Ascending aorta (tissue), 2 donors: ENCODE data around the gene LCLAT1. TPM values are rescaled to one million over a fixed set of nuclear protein-coding genes. Genes with fewer than 3 reads are reported as not detected.
A peak's percentile ranks its signal among the peaks of the same experiment; 100 is the strongest.
"Not testable (repeated sequence)": the region's sequence is repeated elsewhere in the genome, so short reads cannot be mapped to it uniquely, and the experiment has no call there.

Experiments
- DNase-seq, 2 donors: peaks; one replicate each; pipeline ENCODE4 v3.0.0-alpha.2; 2019; ENCODE audit warnings: low spot score in 2 of 2
- H3K27ac ChIP-seq, 2 donors: fragments of 200-600 bp; sonication (generic); one replicate each; pipeline ENCODE4 v1.5.1; 2016 to 2017; ENCODE audit warnings: mild to moderate bottlenecking in 1 of 2
- H3K27me3 ChIP-seq: fragments of 200-600 bp; sonication (generic); one replicate; pipeline ENCODE4 v1.5.1; 2017
- H3K36me3 ChIP-seq, 2 donors: fragments of 200-600 bp; sonication (generic); one replicate each; pipeline ENCODE4 v1.5.1; 2016
- H3K4me1 ChIP-seq, 2 donors: fragments of 200-600 bp; sonication (generic); one replicate each; pipeline ENCODE4 v1.5.1; 2016 to 2017; ENCODE audit warnings: mild to moderate bottlenecking in 1 of 2
- H3K4me3 ChIP-seq, 2 donors: fragments of 200-600 bp; sonication (generic); one replicate each; pipeline ENCODE4 v1.5.1; 2016 to 2017; ENCODE audit warnings: mild to moderate bottlenecking in 1 of 2
- H3K9me3 ChIP-seq, 2 donors: fragments of 200-600 bp; sonication (generic); one replicate each; pipeline ENCODE4 v1.5.1; 2016
- CTCF ChIP-seq, 3 experiments: fragments of 200-600 bp in 2 of 3; fragments of 450-650 bp in 1 of 3; sonication (generic) in 2 of 3; IDR thresholded peaks; one replicate each; pipeline ENCODE4 v1.5.1; 2016 to 2019; ENCODE audit warnings: antibody characterized with exemption in 3 of 3, mild to moderate bottlenecking in 1 of 3, moderate library complexity in 1 of 3
- intact Hi-C: fragments of 100-400 bp; cut with DNase I; formaldehyde crosslinking; loops from one replicate; pipeline ENCODE4 v1.15.1; 2023
- total RNA-seq: library from RNA; depleted of rRNA; stranded (reverse); fragments of >200 nt; gene quantifications from one replicate; pipeline ENCODE4 v1.1.0, GENCODE V29; 2016

The LCLAT1 gene
- total RNA-seq, 1 donor from 2014 or later, result 9.8 TPM

GRCh38 chr2:30488012-30488659, 41.1 kb downstream of the LCLAT1 start:
- intact Hi-C loops, result loop anchor here (5.0 kb wide), 1 partner anchor 79 kb away; no protein-coding TSS in a partner anchor
- no peak for TF ChIP-seq CTCF (IDR thresholded peaks at IDR 0.05)
- DNase-seq, result no peak
- no peaks in the 10 kb centered on the region for H3K36me3 ChIP-seq
- no peaks in the 10 kb centered on the region for H3K27me3 ChIP-seq
- H3K4me1 ChIP-seq, result peaks cover 2 to 20% of the 10 kb centered on the region in 2 donors
- H3K27ac ChIP-seq, result no peak overlapping the region
- no peaks in the 10 kb centered on the region for H3K9me3 ChIP-seq
- no peak overlapping the region for H3K4me3 ChIP-seq

- Histone ChIP-seq H3K9me3 (no peaks in the 10 kb centered on the region), H3K27me3 (no peaks in the 10 kb centered on the region), H3K36me3 (no peaks in the 10 kb centered on the region), H3K4me3 (no peak overlapping the region), H3K27ac (no peak overlapping the region), H3K4me1 (peaks cover 2 to 21% of the 10 kb centered on the region in 2 donors)
- intact Hi-C loops, result no loop called here
- DNase-seq, result no peak
- TF ChIP-seq CTCF (IDR thresholded peaks at IDR 0.05), result no peak
These were observed 44.2 kb downstream of the LCLAT1 start for GRCh38 chr2:30491225-30491624.

GRCh38 chr2:30492185-30492584, 45.1 kb downstream of the LCLAT1 start:
- H3K27me3 ChIP-seq, result no peaks in the 10 kb centered on the region
- no peak for TF ChIP-seq CTCF (IDR thresholded peaks at IDR 0.05)
- peaks cover 2 to 21% of the 10 kb centered on the region in 2 donors for H3K4me1 ChIP-seq
- no peak for DNase-seq
- H3K4me3 ChIP-seq, result no peak overlapping the region
- H3K36me3 ChIP-seq, result no peaks in the 10 kb centered on the region
- no peak overlapping the region for H3K27ac ChIP-seq
- H3K9me3 ChIP-seq, result no peaks in the 10 kb centered on the region
- intact Hi-C loops, result no loop called here

GRCh38 chr2:30492619-30493018, 45.6 kb downstream of the LCLAT1 start:
- Histone ChIP-seq H3K27me3 (no peaks in the 10 kb centered on the region), H3K9me3 (peaks cover 0 to 2% of the 10 kb centered on the region in 2 donors), H3K4me3 (no peak overlapping the region), H3K4me1 (peaks cover 2 to 21% of the 10 kb centered on the region in 2 donors), H3K27ac (peak overlapping the region in 1 of 2 donors; percentile 26), H3K36me3 (no peaks in the 10 kb centered on the region)
- no peak for TF ChIP-seq CTCF (IDR thresholded peaks at IDR 0.05)
- intact Hi-C loops, result no loop called here
- DNase-seq, result no peak

GRCh38 chr2:30493440-30493839, 46.4 kb downstream of the LCLAT1 start:
- no peak for TF ChIP-seq CTCF (IDR thresholded peaks at IDR 0.05)
- intact Hi-C loops, result no loop called here
- DNase-seq, result no peak
- H3K9me3 ChIP-seq, result peaks cover 0 to 9% of the 10 kb centered on the region in 2 donors
- H3K4me1 ChIP-seq, result peaks cover 2 to 18% of the 10 kb centered on the region in 2 donors
- H3K4me3 ChIP-seq, result no peak overlapping the region
- H3K27ac ChIP-seq, result no peak overlapping the region
- no peaks in the 10 kb centered on the region for H3K36me3 ChIP-seq
- no peaks in the 10 kb centered on the region for H3K27me3 ChIP-seq

- intact Hi-C loops, result not testable (repeated sequence)
These were observed 48.9 kb downstream of the LCLAT1 start for GRCh38 chr2:30495896-30496295.

More at GRCh38 chr2:30495896-30496295, 48.9 kb downstream of the LCLAT1 start:
- not testable (repeated sequence) for H3K27ac ChIP-seq, DNase-seq, H3K27me3 ChIP-seq, H3K4me3 ChIP-seq, H3K36me3 ChIP-seq
- Histone ChIP-seq H3K9me3 (peaks cover 0 to 18% of the 10 kb centered on the region in 2 donors), H3K4me1 (peaks cover 2 to 16% of the 10 kb centered on the region in 2 donors)
